ENCODE measurements around the gene RELCH.

- TF ChIP-seq POLR2A (IDR thresholded peaks at IDR 0.05) (no peak), CTCF (IDR thresholded peaks at IDR 0.05) (no peak)
Measured at GRCh38 chr18:62334120-62334519, 147.1 kb downstream of the RELCH start.

Data from ovary (tissue), 3 donors.